KOPT-K1 (cell line): ENCODE measurements around the gene ARHGDIB.
A peak's percentile ranks its signal among the peaks of the same experiment; 100 is the strongest.

Experiments used
- H3K27ac ChIP-seq: fragments of 200-600 bp; sonication (generic); 2 replicates; pipeline ENCODE4 v1.5.1; 2016; ENCODE audit warnings: antibody characterized with exemption, mild to moderate bottlenecking, low read depth, low read length; ENCODE audit not compliant: poor library complexity, severe bottlenecking
- H3K36me3 ChIP-seq: fragments of 200-600 bp; sonication (generic); 2 replicates; pipeline ENCODE4 v1.5.1; 2017; ENCODE audit warnings: antibody characterized with exemption, mild to moderate bottlenecking, low read length, moderate library complexity; ENCODE audit not compliant: insufficient read depth
- H3K9me3 ChIP-seq: fragments of 200-600 bp; sonication (generic); 2 replicates; pipeline ENCODE4 v1.5.1; 2017; ENCODE audit warnings: antibody characterized with exemption, low read length, mild to moderate bottlenecking; ENCODE audit not compliant: insufficient read depth, poor library complexity, severe bottlenecking

Gene ARHGDIB

DNA sequence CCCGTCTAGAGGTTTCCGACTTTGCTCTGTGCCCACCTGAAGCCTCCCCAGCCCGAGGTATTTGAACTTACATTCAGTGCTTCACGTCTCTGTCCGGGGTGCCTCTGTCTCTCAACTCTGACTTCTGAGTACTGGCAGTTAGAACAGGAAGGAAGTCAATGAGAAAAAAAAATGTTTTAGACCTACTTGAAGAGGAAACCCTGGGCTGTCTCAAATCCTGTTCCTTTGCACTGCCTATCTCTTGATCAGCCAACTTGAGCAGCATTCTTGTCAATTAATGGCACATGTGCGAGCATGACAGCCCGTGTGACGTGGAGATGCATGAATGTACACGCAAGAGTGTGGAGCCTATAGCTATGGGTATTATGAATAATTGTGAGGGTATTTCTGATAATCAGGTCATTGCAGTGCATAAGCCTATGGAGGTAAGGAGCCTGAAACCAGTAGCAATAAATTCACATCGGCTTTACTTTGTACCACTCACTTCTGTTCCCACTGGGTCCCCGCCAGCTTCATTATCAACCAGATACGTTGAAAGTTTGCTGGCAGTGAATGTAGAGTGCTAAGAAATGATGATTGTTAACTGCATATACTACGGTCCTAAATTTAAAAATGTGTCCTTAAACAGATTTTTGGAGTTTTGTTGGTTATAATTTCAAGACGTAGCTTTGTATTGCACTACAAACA lies at the start of gene ARHGDIB:
ARHGDIB (minus strand) TSS at position 136 of the 687 bp plus-strand sequence. CDS start 10,889 bp downstream, outside the sequence.
- Histone ChIP-seq H3K9me3 (no peaks in the 10 kb centered on the region), H3K36me3 (peaks cover 35% of the 10 kb centered on the region), H3K27ac (peak within 1 kb of the TSS; percentile 99)

DNA sequence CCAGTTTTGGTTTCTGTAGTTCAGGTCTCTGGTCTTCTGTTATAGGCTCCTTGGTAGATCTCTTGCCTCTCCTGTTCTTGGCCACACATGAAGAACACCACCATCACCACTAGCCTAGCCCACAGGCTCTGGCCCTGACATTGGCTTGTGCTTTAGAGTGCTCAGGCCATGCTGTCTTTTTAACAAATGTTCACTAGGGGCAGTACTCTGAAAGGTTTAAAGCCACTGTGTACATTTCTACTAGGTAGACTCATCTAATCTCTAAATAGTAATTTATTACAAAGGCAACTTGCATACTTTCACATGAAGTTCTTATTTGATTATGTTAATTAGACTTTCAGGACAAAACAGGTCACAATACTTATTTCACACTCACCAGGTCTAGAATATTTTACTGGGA lies 49.8 kb upstream of the ARHGDIB start:
- no peak overlapping the region for H3K27ac ChIP-seq
- no peaks in the 10 kb centered on the region for H3K9me3 ChIP-seq
- H3K36me3 ChIP-seq: no peaks in the 10 kb centered on the region

DNA sequence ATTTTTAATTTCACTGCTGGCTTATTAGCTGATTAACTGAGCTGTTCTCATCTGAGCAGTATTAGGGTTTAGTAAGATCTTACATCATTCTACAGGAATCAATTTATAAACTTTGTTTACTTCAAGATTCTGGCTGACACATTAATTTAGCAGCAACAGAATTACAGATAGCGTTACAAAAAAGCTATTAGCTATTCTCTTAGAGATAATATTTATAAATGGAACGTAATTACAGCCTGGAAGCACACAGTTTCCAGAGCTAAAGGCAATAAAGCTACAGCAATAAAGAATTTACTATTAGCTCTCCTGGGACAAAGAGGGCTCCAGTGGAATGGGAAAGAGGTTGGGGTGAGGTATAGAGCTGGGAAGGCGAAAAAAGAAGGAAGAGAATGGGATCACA lies 46.1 kb upstream of the ARHGDIB start:
- Histone ChIP-seq H3K9me3 (no peaks in the 10 kb centered on the region), H3K36me3 (no peaks in the 10 kb centered on the region), H3K27ac (no peak overlapping the region)

DNA sequence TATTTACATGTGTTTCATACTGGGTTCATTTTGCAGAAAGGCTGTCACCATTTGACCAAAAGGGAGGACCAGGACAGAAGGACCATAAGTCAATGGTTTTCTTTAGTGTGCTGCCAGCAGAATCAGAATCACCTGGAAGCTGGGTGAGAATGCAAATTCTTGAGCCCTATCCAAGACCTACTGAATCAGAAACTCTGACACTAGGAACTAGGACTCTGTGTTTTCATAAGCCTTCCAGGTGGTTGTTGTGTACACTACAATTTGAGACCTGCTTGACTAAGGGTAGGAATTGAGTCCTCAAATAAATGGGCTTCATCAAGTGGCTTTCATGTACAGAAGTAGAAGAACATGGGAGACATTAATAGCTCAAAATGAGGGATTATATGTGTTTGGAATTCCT lies 43.7 kb upstream of the ARHGDIB start:
- H3K36me3 ChIP-seq: no peaks in the 10 kb centered on the region

DNA sequence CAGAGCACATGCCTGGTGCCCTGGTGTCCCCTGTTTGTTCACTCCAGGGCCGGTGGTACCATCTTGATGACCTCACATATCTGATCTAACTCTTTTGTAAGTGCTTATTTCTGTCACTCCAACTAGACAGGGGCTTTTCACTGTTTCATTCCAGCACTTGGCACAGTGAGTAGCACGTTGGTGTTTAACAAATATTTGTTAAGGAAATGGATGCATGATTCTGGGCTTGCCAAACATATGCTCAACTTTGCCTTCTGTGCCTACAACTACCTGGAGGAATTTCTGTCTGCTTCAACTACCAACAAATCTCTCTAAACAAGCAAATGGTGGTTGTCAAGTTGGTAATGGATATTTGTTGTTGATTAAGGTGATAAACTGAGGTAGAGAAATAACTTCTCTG lies 43.0 kb upstream of the ARHGDIB start:
- no peak overlapping the region for H3K27ac ChIP-seq
- H3K36me3 ChIP-seq: no peaks in the 10 kb centered on the region
- H3K9me3 ChIP-seq: no peaks in the 10 kb centered on the region

More for the DNA sequence above, 43.7 kb upstream of the ARHGDIB start:
- Histone ChIP-seq H3K27ac (no peak overlapping the region), H3K9me3 (no peaks in the 10 kb centered on the region)

DNA sequence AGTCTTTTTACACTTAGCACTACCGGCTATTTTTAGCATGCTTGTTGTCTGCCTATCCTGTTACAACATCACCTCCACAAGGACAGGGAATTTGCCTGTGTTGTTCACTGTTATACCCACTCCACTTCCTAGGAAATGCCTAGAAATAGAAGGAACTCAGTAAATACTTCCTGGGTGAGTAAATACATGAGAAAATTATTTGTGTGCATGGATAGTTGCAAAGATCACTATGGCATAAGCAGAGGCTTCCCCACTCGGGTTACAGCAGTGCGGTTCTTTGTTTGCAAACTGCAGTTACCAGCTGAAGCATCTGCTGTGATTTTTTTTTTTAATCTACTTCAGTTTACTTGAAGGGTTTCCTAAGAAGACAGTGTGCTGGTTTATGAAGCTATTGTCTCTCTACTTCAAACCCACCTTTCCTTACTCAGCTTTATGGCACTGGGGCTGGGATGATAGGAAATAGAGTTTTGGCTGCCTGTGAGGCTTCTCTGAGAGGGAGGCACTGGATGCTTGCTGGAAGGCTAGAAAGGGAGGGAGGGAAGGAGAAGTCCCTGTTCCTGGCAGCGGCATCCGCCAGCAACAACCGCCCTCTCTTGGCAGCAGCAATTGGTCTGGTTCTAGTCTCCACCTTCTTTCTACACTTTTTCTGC lies 40.5 kb upstream of the ARHGDIB start:
- Histone ChIP-seq H3K36me3 (no peaks in the 10 kb centered on the region), H3K9me3 (no peaks in the 10 kb centered on the region), H3K27ac (no peak overlapping the region)

DNA sequence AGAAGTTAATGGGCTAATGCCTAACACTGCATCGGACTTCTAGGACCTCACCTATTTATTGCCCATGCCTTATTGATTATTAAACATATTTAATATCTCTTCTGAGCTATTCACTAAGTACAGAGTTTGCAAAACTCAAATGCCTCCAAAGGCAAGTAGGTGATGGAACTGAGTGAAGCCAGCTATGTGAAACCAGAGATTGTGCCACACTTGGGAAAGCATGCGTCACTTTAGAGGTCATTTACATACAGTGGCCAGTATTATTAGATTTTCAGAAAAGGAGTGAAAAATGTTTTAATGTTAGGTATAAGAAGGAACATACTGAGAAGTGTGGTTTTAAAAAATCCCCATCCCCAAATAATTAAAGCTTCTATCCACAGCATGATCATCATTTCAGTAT lies 39.2 kb upstream of the ARHGDIB start:
- no peaks in the 10 kb centered on the region for H3K9me3 ChIP-seq
- no peaks in the 10 kb centered on the region for H3K36me3 ChIP-seq

DNA sequence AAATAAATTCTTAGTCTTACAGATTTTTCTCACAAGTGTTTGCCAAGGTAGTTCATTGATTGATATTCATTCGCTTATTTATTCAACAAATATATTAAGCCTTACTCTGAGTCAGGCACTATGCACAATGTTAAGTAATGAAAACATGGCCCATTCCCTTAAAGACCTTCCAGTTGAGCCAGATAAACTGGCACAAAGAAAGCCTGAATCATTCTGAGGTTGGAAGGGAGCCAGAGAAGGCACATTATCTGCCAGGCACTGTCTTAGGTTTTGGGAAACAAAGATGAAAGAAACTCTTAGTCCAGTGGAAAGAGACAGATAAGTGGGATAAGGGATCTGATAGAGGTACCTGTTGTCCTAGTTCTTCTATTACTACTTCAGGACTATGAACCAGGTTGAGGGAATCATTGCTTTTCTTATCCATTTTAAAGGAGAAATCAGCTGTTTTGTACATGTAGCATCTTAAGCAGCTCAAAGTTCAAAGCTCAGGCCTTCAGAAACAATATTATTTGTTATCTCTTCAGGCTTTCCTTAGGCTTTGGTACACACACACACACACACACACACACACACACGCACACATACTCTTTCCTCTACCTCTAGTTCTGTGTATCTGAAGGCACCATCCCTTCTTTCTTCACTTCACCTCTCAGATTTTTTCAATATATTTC lies 38.4 kb upstream of the ARHGDIB start:
- Histone ChIP-seq H3K36me3 (no peaks in the 10 kb centered on the region), H3K27ac (no peak overlapping the region), H3K9me3 (no peaks in the 10 kb centered on the region)

More for the DNA sequence above, 39.2 kb upstream of the ARHGDIB start:
- H3K27ac ChIP-seq: no peak overlapping the region

DNA sequence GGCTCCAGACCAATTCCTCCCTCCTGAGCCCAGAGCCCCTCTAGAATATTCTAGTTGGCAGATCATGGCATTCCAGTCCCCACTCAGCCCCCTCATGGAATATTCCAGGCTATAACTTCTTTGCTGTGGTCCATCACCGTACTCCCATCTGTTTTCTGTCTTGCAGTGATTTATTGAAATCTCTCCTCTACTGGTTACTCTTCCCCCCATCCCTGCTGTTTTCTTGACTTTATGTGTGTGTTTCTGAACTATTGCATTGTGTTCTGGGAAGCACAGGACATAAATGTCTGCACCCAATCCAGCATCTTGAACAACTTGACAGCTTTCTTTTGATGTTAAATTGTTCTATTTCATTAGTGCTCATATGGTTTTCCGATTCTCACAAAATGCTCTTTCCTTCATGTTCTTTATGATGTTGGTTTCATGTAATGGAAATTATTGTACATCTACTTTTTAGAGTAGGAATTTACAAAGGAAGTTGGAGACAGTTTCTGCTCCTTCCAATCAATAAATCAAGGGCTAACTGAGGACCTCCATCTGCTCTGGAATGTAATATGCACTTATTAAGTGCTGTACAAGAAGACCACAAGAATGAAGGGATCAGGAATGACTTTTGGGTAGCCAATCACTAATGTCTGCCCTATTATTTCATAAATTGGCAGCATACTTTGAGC lies 37.8 kb upstream of the ARHGDIB start:
- H3K27ac ChIP-seq: no peak overlapping the region
- no peaks in the 10 kb centered on the region for H3K9me3 ChIP-seq
- H3K36me3 ChIP-seq: no peaks in the 10 kb centered on the region

DNA sequence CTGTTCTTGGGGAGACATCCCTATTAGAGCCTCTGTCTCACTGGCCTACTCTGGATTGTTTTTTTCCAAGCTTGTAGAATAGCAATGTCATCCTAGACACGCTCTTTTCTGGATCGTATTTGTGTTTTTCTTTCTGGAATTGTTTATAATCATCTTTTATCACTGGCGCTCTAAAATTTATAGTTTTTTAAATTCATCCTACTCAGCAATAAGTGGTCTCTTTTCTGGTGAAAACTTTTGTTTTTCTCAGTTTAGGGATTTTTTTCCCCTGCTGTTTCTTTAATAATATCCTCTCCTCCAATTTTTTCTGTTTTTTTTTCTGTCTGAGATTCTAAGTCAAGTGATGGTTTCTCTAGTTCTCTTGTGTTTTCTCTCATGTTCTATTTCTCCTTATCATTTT lies 36.6 kb upstream of the ARHGDIB start:
- H3K27ac ChIP-seq: no peak overlapping the region
- H3K36me3 ChIP-seq: no peaks in the 10 kb centered on the region
- H3K9me3 ChIP-seq: no peaks in the 10 kb centered on the region

DNA sequence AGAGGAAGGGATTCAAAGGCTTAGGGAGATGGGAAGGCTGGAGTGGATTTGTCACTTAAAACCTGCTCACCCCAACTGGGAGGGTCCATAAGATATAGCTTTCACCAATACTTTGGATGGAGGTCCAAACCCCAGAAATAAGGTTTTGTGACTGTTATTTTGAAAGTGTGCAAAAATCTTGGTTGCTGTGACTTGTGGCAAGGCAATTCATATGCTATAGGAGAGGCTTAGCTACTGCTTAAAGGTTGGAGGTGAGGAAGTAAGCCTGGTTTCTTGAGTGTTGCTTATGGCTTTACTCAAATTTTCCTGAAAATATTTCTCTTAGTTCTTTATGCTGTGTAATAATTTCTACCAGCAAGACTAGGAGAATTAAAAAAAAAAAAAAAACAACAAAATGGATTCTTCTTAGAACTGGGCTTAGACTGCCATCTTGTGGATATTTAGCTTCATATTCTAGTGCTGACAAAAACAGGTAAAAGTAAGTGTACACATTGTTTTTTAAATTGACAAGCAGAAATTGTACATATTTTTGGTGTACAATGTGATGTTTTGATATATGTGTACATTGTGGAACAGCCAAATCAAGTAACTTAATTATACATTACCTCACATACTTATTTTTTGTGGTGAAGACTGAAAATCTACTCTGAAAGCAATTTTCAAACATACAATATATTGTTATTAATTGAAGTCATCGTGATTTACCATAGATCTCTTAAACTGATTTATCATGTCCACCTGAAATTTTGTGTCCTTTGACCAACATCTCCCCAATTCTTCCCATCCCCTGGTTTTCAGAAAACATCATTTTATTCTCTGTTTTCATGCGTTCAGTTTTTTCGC lies 34.4 kb upstream of the ARHGDIB start:
- H3K27ac ChIP-seq: peak overlapping the region; percentile 43

DNA sequence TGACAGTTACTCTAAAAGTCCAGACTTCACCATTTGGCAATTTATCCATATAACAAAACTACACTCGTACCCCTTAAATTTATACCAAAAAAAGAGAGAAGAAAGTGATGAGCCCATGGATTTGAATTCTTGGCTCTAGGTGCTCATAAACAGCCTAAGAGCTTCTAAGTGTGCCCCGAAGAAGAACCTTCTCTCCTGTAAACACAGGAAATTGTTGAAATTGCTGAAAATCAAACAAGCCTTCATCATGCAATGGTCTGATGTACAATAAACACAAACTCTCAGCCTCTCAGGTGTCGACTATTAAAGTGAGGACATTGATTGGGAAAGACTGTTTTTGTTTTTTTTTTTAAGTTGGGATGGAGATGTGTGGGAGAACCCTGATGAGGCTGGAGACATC lies 33.2 kb upstream of the ARHGDIB start:
- Histone ChIP-seq H3K36me3 (no peaks in the 10 kb centered on the region), H3K9me3 (peaks cover 13% of the 10 kb centered on the region), H3K27ac (peak overlapping the region; percentile 43)

More for the DNA sequence above, 34.4 kb upstream of the ARHGDIB start:
- peaks cover 8% of the 10 kb centered on the region for H3K9me3 ChIP-seq
- no peaks in the 10 kb centered on the region for H3K36me3 ChIP-seq

DNA sequence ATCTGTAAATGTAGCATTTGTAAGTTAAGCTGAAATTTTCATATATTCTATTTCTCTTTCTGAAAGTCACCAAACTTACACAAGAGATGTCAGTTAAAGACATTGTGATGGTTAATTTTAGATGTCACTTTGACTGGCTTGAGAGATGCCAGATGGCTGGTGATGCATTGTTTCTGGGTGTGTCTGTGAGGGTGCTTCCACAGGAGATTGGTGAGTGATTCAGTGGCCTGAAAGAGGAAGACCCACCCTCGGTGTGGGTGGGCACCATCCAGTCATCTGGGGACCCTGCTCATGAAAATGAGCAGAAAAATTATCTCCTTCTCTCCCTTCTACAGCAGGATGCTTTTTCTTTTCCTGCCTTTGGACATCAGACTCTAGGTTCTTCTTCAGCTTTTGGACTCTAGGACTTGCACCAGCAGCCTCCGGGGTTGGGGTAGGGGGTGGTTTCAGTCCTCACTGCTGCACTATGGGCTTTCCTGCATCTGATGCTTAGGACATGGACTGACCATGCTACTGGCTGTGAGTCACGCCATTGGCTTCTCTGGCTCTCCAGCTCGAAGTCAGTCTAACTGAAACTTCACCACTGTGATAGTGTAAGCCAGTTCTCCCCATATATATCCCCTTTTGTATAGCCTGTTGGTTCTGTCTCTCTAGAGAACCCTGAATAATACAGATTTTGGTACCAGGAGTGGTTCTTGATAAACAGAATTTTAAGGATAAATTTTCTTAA lies 32.3 kb upstream of the ARHGDIB start:
- no peaks in the 10 kb centered on the region for H3K36me3 ChIP-seq
- peaks cover 13% of the 10 kb centered on the region for H3K9me3 ChIP-seq
- peak overlapping the region; percentile 43 for H3K27ac ChIP-seq

DNA sequence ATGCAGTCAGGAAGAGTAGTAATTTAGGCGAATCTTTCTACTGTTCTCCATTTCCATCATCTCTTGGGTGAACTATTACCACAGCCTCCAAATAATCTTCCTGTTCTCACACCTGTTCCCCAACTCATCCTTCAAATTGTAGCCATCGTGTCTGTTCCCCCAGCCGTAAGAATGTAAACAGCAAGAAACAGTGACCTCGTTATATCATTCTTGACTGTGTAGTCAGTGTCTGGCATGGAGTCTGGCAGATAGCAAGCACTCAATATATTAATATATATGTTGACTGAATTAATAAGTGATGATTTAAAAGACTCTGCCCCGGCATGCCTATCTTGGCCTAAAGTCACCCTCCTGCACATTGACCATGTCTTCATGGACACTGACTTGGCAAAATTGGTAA lies 31.7 kb upstream of the ARHGDIB start:
- H3K27ac ChIP-seq: no peak overlapping the region
- peaks cover 13% of the 10 kb centered on the region for H3K9me3 ChIP-seq
- H3K36me3 ChIP-seq: no peaks in the 10 kb centered on the region
